Stimulated activated CD8-positive, alpha-beta memory T cell treated with anti-CD3 and anti-CD28 coated beads, Interleukin-15, amount 100 ng/mL, for 48 hours (primary cell): Measurements from ENCODE around the gene SEMA3C.

Experiments used
- DNase-seq, 2 donors: peaks; one replicate each; pipeline ENCODE4 v3.0.0-alpha.2; 2020; ENCODE audit warnings: low read depth in 2 of 2

SEMA3C gene

DNA sequence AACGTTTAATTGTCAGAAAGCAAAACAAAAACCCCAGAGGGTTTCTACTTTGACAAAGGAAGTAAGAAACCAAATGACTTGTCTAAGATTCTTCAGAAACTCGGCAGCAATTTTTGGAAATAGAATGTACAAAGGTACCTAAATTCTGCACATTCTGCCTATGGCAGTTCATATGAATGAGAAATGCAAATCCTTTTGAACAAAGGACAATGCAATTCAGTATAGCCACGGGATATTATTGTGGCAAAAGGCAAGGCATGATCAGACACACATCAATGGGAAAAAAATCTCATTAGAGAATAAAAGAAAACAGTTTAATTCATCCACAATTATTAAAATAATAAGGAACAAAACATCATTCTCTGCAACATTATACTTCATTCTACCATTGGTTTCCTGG is 93.4 kb downstream of the SEMA3C start:
- no peak for DNase-seq

GRCh38 chr7:80824253-80824652 is 94.6 kb downstream of the SEMA3C start:
- no peak for DNase-seq

DNA sequence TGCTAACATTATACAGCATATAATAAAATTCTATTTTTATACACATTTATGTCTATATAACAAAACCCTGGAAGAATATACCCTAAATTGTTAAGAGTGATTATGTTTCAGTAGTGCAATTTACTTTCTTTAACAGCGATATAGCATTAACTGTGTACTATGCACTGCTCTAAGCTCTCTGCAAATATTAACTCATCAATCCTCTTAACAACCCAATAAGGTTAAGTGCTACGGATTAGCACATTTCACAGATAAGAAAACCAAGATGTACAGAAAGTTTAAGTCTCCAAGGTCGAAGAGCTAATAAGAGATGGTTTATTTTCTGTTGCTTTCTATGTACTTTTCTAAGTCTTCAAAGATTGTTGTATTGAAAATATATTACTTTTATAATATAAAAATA is 95.8 kb downstream of the SEMA3C start:
- DNase-seq, result no peak

GRCh38 chr7:80821771-80822319 is 97.0 kb downstream of the SEMA3C start:
- DNase-seq, result no peak

DNA sequence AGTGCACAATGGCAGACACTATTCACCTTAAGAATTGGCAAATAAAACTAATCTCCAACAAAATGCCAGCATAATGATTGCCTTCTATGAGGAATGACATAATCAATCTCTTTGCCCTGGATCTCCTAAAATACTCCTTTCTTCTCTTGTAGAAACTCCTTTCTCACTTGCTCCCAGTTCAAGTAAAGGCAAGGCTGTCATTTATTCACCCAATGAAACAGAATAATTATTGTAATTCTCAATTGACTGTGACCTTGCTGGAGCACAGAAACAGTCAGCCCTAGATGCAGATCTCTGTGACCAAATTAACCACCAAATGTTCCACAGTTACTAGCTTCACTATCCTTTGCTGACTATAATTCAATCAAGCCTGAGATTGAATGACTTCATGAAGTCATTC is 99.3 kb downstream of the SEMA3C start:
- DNase-seq, result no peak

GRCh38 chr7:80818181-80818580 is 100.7 kb downstream of the SEMA3C start:
- DNase-seq, result no peak

DNA sequence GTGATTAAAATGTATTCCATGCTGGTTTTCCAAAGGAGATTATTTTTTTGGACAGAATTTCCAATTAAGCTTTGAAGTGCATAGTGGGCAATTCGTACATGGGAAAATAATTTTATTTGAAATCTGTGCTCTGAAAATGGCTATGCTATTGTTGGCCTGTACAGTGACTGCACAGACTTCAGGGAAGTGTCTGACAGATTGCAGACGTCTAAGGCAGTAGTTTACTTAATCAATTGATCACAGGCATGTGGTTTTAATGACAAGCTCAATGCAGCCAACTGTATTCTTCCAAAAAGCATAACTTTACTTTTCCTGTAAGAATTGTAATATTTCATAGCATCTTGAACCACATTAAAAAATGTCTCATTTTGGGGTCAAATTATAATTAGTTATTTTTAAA is 102.0 kb downstream of the SEMA3C start:
- DNase-seq, result no peak

DNA sequence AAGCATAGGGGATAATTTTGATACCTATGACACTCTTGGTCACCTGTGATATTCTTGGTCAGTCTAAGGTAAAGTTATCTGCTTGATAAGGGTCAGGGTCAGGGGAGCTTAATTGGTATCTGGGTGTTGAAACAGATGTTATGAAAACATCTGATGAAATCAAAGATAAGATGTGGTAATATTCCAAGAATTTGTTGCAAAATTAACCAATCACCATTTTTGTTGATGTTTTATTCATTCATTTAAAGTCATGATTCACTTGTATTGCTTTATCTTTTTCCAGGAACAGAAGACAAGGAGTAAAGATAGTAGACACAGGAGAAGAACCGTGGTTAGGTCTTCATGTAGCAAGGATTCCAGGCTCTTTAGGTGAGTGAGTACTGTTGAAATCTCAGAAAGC is 103.1 kb downstream of the SEMA3C start:
- no peak for DNase-seq

GRCh38 chr7:80809545-80809944 is 109.3 kb downstream of the SEMA3C start:
- no peak for DNase-seq

- no peak for DNase-seq
These were observed 111.5 kb downstream of the SEMA3C start for GRCh38 chr7:80807166-80807900.

GRCh38 chr7:80806663-80807062 is 112.2 kb downstream of the SEMA3C start:
- no peak for DNase-seq

DNA sequence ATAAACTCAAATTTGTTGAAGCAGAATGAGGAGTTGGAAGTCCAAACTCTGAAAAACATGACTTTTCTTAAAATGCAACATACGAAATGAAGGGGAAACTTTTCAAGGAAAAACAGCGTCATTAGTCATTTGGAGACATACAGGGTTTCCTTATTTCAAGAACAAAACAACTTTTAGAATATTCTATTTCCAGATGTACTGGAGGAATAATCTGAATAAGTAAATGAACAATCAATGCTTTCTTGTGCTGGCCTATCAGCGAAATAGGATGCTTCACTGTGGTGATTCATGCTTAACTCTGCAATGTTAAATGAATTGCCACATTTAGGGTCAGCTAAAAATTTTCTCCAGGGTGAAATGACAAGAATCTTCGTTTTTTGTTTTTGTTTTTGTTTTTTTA is 114.3 kb downstream of the SEMA3C start:
- no peak for DNase-seq

DNA sequence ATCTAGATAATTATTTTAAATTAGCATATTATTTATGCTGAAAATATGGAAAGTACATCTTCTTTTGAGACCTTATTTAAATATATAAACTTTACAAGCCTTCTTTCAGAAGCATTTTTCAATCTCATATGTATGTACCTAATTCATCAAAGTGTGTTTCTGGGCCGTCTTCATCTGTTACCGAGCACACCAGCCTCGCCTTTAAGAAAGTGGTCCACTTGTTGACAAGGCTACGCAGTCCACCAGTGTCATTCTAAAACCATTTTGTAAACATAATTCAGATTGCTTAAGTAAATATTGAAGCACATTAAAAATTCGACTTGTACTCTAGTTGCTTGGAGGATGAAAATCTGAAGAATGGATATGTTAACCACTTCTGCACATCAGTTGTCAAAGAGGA is 116.3 kb downstream of the SEMA3C start:
- DNase-seq, result no peak

DNA sequence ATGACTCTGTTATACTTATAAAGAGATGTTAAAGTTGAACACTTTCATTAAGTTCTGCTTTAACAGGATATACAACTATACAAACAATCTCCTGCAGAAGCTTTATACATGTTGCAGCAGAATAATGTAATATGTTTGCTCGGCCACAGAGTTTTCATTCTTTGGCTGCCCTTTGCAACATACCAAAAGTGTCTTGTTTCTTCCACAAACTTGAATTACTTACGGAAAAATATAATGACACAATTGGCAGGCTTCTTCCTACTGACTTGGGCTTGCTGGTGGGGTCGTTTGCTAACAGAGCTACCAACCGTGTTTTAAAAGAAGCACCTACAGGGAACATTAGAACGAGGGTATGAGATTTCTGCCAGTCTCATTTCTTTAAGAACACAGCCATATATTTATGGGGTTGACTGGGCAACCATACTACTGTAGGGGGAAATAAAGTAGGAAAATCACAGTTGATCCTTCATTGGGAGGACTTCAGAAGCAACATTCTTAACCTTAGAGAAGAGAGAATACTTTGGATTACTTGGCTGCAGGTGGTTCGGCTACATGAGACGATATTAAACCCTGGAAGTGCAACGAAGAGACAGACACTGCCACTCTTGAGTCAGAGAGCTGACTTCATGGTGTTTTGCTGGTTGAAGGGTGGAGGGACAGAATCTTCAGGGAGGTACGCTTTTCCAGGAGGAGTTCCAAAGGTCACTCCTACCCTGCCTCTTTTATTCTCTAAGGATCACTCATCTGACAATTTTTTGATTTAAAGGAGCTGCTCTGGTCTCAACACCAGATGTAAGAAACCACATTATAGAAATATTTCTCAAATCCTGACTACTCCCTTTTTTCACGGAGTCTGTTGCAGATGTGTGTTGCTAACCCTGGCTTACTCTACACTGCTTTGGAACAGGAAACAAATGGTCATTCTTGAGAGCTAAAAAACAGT is 123.9 kb downstream of the SEMA3C start:
- DNase-seq, result no peak

DNA sequence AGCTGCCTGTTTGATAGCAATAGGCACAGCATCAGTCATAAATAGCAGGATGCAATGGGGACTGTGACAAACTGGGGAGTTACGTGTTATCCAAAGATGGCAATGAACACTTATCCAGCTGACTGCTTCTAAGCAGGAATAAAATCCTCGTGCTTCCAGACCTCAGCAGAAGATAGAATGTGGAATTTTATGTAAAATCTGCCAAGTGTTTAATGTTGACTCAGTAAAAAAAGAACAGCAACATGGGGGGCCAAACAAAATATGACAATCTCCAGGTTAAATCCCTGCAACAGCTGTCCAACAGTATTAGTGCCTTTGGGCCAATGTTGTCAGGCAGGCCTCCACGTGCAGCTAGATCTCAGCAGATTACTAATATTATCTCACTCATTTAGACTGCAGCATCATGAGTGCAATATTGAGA is 127.3 kb downstream of the SEMA3C start:
- no peak for DNase-seq

- DNase-seq, result no peak
These were observed 128.0 kb downstream of the SEMA3C start for GRCh38 chr7:80790877-80791276.

DNA sequence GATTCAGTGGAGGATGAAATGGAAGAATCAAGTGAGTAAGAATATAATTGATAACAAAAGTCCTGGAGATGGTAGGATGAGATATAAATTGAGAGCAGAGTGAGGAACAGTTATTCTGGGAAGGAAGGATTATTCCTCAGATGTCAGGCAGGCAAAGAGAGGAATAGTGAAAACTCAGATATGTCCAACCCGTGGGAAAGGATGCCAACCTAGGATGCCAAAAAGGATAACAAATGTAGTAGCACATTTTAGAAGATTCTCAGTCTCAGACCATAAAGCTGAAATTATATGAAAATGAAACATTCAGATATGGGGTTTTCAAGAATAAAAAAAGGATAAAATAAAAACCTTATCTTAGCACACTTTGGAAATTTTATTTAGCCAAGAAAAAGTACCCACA is 131.1 kb downstream of the SEMA3C start:
- no peak for DNase-seq

DNA sequence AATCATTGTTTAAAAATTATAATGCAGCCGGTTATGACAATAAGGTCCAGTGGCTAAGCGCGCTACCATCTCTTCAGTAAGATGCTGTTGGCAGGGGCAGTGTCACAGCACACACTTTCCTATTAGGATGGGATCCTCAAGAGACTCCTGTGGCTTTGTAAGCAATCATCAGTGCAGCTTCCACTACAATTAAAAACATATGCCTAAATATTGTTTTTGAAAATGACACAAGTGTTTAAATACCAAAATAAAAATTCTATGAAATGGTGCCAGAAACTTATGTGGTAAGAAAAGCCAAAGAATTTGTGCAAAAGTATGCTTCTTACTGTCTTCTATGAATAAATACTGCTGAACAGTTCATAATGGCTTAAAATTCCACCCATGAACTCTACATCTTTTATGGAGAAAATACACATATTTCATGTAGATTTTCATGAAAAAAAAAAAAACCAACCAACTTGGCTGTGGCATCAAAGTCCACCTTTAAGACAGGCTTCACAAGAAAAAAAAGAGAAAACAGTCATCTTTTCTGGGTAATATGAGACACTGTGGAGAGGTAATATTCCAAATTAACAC is 132.8 kb downstream of the SEMA3C start:
- DNase-seq, result no peak

- no peak for DNase-seq
These were observed 133.6 kb downstream of the SEMA3C start for GRCh38 chr7:80785276-80785675.

DNA sequence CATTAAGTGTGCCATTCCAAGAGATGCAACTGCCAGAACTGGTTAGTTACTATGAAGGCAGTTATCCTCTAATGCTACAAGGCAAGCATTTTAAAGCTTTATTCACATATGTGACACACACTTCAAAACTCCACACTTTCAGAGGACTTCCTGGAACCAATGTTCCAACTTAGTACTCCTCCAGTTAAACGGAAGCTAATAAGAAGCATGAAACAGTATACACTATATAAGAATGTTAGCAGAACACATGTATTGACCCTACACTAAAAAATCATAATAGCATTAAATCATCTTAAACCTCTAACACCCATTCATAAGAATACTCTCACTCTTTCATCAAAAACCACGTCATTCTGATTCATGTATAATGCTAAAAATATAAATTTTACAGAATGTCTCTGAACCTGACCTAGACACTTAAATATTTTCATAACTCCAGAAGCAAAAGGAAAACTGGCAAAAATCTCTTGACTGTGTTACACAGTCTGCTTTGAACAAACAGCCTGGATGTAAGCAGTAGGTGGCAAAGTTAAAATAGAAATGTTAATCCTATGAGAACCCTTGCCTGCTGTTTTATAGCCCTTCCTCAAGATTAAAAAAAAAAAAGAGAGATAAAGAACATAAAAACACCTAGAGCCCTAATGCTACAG is 135.0 kb downstream of the SEMA3C start:
- DNase-seq, result no peak

- no peak for DNase-seq
These were observed 135.6 kb downstream of the SEMA3C start for GRCh38 chr7:80783186-80783677.

- no peak for DNase-seq
These were observed 137.3 kb downstream of the SEMA3C start for GRCh38 chr7:80781561-80781979.
